HepG2 (cell line): ENCODE measurements around the gene TBX10. TPM values are rescaled to one million over a fixed set of nuclear protein-coding genes. Genes with fewer than 3 reads are reported as not detected.

Source experiments
- AKAP8 ChIP-seq: sonication (generic); formaldehyde crosslinking; IDR thresholded peaks from 2 replicates; pipeline ENCODE4 v1.5.1; 2020; ENCODE audit warnings: mild to moderate bottlenecking, missing genetic modification reagents
- ETV5 ChIP-seq: IDR thresholded peaks from 2 replicates; pipeline ENCODE4 v1.6.1; 2018; ENCODE audit warnings: missing biosample characterization, missing genetic modification reagents, inconsistent platforms, borderline replicate concordance
- HNRNPK ChIP-seq: fragments of 200-400 bp; formaldehyde crosslinking; IDR thresholded peaks from 2 replicates; pipeline ENCODE4 v1.6.1; 2018; ENCODE audit warnings: low read length, low read depth, moderate library complexity, mild to moderate bottlenecking; ENCODE audit not compliant: poor library complexity, severe bottlenecking
- MIER3 ChIP-seq: IDR thresholded peaks from 2 replicates; pipeline ENCODE4 v1.6.1; 2016; ENCODE audit warnings: missing compliant biosample characterization, borderline replicate concordance
- MXD1 ChIP-seq: sonication (generic); formaldehyde crosslinking; IDR thresholded peaks from 2 replicates; pipeline ENCODE4 v1.4.0; 2020; ENCODE audit warnings: mild to moderate bottlenecking, missing genetic modification reagents
- TCF7 ChIP-seq: sonication (generic); IDR thresholded peaks from 2 replicates; pipeline ENCODE4 v1.6.1; 2016; ENCODE audit warnings: antibody characterized with exemption, low read depth
- TEAD3 ChIP-seq: optimal IDR thresholded peaks from 2 replicates; pipeline ENCODE3; 2016; ENCODE audit warnings: borderline replicate concordance
- TFAP4 ChIP-seq: sonication (generic); IDR thresholded peaks from 2 replicates; pipeline ENCODE4 v1.6.1; 2016; ENCODE audit warnings: low read depth, borderline replicate concordance
- ZNF12 ChIP-seq: sonication (generic); formaldehyde crosslinking; IDR thresholded peaks from 2 replicates; pipeline ENCODE4 v1.5.0; 2020; ENCODE audit warnings: missing genetic modification reagents
- ZNF33B ChIP-seq: sonication (generic); formaldehyde crosslinking; IDR thresholded peaks from 2 replicates; pipeline ENCODE4 v1.5.1; 2020; ENCODE audit warnings: mild to moderate bottlenecking, missing genetic modification reagents
- ZNF558 ChIP-seq: sonication (generic); formaldehyde crosslinking; IDR thresholded peaks from 2 replicates; pipeline ENCODE4 v1.9.0; 2022; ENCODE audit warnings: mild to moderate bottlenecking, missing genetic modification reagents, borderline replicate concordance
- ZNF639 ChIP-seq: conservative IDR thresholded peaks from 2 replicates; pipeline ENCODE4 v1.6.1; 2018; ENCODE audit warnings: missing genetic modification reagents
- ZNF710 ChIP-seq: sonication (generic); formaldehyde crosslinking; IDR thresholded peaks from 2 replicates; pipeline ENCODE4 v1.5.0; 2020; ENCODE audit warnings: mild to moderate bottlenecking, missing genetic modification reagents, borderline replicate concordance
- ZNF761 ChIP-seq: sonication (generic); formaldehyde crosslinking; conservative IDR thresholded peaks from 2 replicates; pipeline ENCODE4 v1.4.0; 2020; ENCODE audit warnings: mild to moderate bottlenecking, missing genetic modification reagents
- polyA plus RNA-seq, 8 experiments: library from polyadenylated mRNA; depleted of rRNA in 3 of 8; stranded (reverse) in 7 of 8; unstranded in 1 of 8; fragments of >200 nt; fragmentation: Illumina TruSeq in 4 of 8; extraction: Trizol in 4 of 8; gene quantifications; 2 replicates each; pipeline versions ENCODE4 v1.2.1 to v1.2.3, GENCODE V29; 2011 to 2016; ENCODE audit warnings: low read depth in 4 of 8, missing spikeins in 1 of 8, mixed read lengths in 1 of 8; ENCODE audit not compliant: insufficient read depth in 1 of 8
- total RNA-seq, 5 experiments: library from RNA; depleted of rRNA; stranded (reverse); fragments of >200 nt; fragmentation: Illumina TruSeq; extraction: Trizol; gene quantifications; 2 replicates each; pipeline ENCODE4 v1.2.3, GENCODE V29; 2016; ENCODE audit warnings: low read depth in 1 of 5
- TF ChIP-seq, protein P1 (sequence below): sonication (generic); formaldehyde crosslinking; IDR thresholded peaks from 2 replicates; pipeline ENCODE4 v1.8.0; 2022; ENCODE audit warnings: mild to moderate bottlenecking, missing genetic modification reagents; ENCODE audit not compliant: insufficient replicate concordance
- TF ChIP-seq, protein P2 (sequence below): sonication (generic); formaldehyde crosslinking; IDR thresholded peaks from 2 replicates; pipeline ENCODE4 v1.4.0; 2020; ENCODE audit warnings: missing genetic modification reagents

TBX10 gene
- total and polyA plus RNA-seq, 2 of the 13 experiments (the other 11 are each of a cell fraction or from before 2014, with no cell fraction given): 0.27 to 1.7 TPM

GRCh38 chr11:67634366-67635230 lies 5.0 kb downstream of the TBX10 start (continued):
- 0 out of 2 replicates have a peak, but pooled peaks have one; percentile 20 for TF ChIP-seq ZNF710 (CRISPR knock-in tag)
- 0 out of 2 replicates have a peak, but pooled peaks have one; percentile 32 for TF ChIP-seq MXD1
- TF ChIP-seq ZNF639 (CRISPR knock-in tag): no peak
- TF ChIP-seq ZNF558 (CRISPR knock-in tag): no peak
- TF ChIP-seq, protein P1, sequence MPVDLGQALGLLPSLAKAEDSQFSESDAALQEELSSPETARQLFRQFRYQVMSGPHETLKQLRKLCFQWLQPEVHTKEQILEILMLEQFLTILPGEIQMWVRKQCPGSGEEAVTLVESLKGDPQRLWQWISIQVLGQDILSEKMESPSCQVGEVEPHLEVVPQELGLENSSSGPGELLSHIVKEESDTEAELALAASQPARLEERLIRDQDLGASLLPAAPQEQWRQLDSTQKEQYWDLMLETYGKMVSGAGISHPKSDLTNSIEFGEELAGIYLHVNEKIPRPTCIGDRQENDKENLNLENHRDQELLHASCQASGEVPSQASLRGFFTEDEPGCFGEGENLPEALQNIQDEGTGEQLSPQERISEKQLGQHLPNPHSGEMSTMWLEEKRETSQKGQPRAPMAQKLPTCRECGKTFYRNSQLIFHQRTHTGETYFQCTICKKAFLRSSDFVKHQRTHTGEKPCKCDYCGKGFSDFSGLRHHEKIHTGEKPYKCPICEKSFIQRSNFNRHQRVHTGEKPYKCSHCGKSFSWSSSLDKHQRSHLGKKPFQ (CRISPR knock-in tag): no peak
- TF ChIP-seq AKAP8 (CRISPR knock-in tag): peak; percentile 0; the same call in 1 of the 2 replicates
- TF ChIP-seq ZNF12 (CRISPR knock-in tag): no peak
- TF ChIP-seq TEAD3: no peak
- TF ChIP-seq, protein P2, sequence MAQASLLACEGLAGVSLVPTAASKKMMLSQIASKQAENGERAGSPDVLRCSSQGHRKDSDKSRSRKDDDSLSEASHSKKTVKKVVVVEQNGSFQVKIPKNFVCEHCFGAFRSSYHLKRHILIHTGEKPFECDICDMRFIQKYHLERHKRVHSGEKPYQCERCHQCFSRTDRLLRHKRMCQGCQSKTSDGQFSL: no peak
- no peak for TF ChIP-seq TCF7
- no peak for TF ChIP-seq ZNF33B (CRISPR knock-in tag)
- TF ChIP-seq MIER3 (CRISPR knock-in tag): no peak
- no peak for TF ChIP-seq HNRNPK
- no peak for TF ChIP-seq TFAP4
- no peak for TF ChIP-seq ZNF761 (CRISPR knock-in tag)
- peak; percentile 36; the same call in 1 of the 2 replicates for TF ChIP-seq ETV5
- TF ChIP-seq, all 625 proteins: peak for 6
